Activated CD4-positive, alpha-beta T cell treated with anti-CD3 and anti-CD28 coated beads, Interleukin-2, amount 10 ng/mL, durations not matched to agents 24 days and 14 days (primary cell): Measurements from ENCODE around the gene LRRN4CL. TPM values are rescaled to one million over a fixed set of nuclear protein-coding genes. Genes with fewer than 3 reads are reported as not detected.
A peak's percentile ranks its signal among the peaks of the same experiment; 100 is the strongest.

ENCODE experiments used
- DNase-seq: peaks from one replicate; pipeline ENCODE4 v3.0.0; 2022
- H3K27ac Mint-ChIP-seq: one replicate; pipeline ENCODE4 v1.8.0; 2022; ENCODE audit warnings: mild to moderate bottlenecking, mixed read lengths
- H3K27me3 Mint-ChIP-seq: one replicate; pipeline ENCODE4 v1.8.0; 2022; ENCODE audit warnings: mixed read lengths
- H3K36me3 Mint-ChIP-seq: one replicate; pipeline ENCODE4 v1.8.0; 2022; ENCODE audit warnings: low read depth, mild to moderate bottlenecking, mixed read lengths
- H3K4me1 Mint-ChIP-seq: one replicate; pipeline ENCODE4 v1.8.0; 2021; ENCODE audit warnings: mixed read lengths
- H3K4me3 Mint-ChIP-seq: one replicate; pipeline ENCODE4 v1.8.0; 2022; ENCODE audit warnings: mild to moderate bottlenecking, moderate library complexity, mixed read lengths
- H3K9me3 Mint-ChIP-seq: one replicate; pipeline ENCODE4 v1.8.0; 2021; ENCODE audit warnings: mixed read lengths
- intact Hi-C: fragments of 100-400 bp; cut with micrococcal nuclease; formaldehyde crosslinking; loops from one replicate; pipeline ENCODE4 v1.15.1; 2023
- total RNA-seq: library from RNA; stranded (reverse); gene quantifications from 2 replicates; pipeline ENCODE4 v1.2.3, GENCODE V29; 2022

LRRN4CL gene
- total RNA-seq, 1 donor from 2014 or later = 0.16 TPM

DNA sequence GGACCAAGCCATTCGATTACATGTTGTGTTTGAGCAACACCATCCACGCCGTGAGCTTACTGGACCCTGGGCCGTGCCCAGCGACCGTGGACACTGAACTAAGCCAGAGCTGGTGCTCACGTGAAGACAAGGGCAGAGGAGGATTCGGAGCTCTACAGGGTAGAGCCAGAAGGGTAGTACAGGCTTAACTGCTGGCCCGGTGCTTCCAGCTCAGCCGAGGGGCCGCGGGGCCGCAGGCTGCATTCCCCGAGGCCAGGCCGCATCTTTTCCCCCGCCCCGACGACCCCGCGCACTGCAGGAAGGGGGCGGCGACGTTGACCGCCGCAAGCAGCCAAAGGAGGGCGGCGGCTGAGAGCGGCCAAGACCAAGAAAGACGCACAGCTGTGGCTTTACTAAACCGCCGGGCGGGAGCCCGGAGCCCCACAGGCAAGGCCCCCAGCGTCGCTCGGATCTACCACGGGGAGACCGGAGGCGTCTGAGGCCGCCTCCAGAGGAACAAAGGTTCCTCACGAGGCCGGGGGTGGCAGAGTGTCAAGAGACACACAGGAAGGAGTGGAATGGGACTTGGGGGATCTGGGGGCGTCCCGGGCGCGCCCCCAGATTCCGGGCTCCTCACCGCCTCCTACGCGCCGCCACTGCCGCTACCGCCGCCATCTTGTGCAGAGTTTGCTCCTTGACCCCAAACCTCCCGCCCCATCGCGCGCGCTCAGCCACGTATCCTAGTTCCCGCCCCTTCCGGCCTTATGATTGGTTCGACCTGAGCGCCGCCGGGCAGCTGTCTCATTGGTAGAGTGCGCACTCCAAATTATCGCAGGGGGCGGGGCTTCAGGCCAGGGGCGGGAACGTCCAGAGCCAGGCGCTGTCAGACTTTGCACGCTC lies 43.1 kb downstream of the LRRN4CL start, which contains the start of gene GANAB:
Gene GANAB, minus strand, starts transcription at position 668 of the 879 bp plus-strand sequence. Its CDS starts 14 bp downstream, at position 654.
- intact Hi-C loops = loop anchor here (1.0 to 2.0 kb wide), 6 partner anchors 19 to 82 kb away; partner anchors contain the start of genes C11orf98, CSKMT, EEF1G and ROM1

DNA sequence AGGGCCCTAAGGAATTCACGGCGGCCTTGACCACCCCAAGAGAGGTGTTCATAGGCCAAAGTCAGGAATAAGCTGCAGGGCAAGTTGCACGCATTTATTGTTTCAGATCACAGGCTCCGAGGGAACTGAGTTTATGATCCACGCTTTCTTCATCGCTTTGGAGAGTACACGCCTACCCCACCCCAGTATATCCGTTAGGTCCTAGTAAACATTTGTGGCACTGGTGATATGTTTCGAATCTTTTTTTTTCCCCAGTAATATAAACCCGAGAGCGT lies 43.7 kb downstream of the LRRN4CL start:
- intact Hi-C loops = no loop called here
- Mint-ChIP-seq H3K27me3 (no peaks in the 10 kb centered on the region), H3K36me3 (peaks cover 47% of the 10 kb centered on the region), H3K9me3 (no peaks in the 10 kb centered on the region), H3K4me3 (peak overlapping the region; percentile 99), H3K4me1 (peaks cover 25% of the 10 kb centered on the region), H3K27ac (peak overlapping the region; percentile 96)
- no peak for DNase-seq

More for the DNA sequence above, 43.1 kb downstream of the LRRN4CL start, which contains the start of gene GANAB:
- Mint-ChIP-seq H3K27me3 (no peaks in the 10 kb centered on the region), H3K27ac (peak within 1 kb of the TSS; percentile 96), H3K9me3 (no peaks in the 10 kb centered on the region), H3K4me1 (peaks cover 21% of the 10 kb centered on the region), H3K4me3 (peak within 1 kb of the TSS; percentile 99), H3K36me3 (peaks cover 44% of the 10 kb centered on the region)
- peak; percentile 99 for DNase-seq

DNA sequence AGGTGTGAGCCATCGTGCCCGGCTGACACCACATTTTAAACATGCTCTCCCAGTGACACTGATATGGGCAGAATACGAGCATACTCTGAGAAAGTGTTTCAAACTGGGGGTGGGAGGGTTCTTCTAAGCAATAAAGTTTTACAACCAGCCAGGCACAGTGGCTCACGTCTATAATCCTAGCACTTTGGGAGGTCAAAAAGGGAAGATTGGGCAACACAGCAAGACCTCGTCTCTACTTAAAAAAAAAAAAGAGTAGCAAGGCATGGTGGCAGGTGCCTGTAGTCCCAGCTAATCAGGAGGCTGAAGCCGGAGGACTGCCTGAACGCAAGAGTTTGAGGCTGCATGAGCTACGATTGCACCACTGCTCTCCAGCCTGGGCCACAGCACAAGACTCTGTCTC lies 45.1 kb downstream of the LRRN4CL start:
- Mint-ChIP-seq H3K4me3 (peak overlapping the region; percentile 30), H3K36me3 (peaks cover 47% of the 10 kb centered on the region), H3K9me3 (no peaks in the 10 kb centered on the region), H3K4me1 (peaks cover 34% of the 10 kb centered on the region), H3K27me3 (no peaks in the 10 kb centered on the region), H3K27ac (peak overlapping the region; percentile 41)
- intact Hi-C loops = no loop called here
- no peak for DNase-seq

Other genes starting within 250 kb of the LRRN4CL start
- gene AHNAK, start 142.7 kb downstream of the LRRN4CL start, total RNA-seq = 88.8 and 91.5 TPM in 2 replicates
- gene EEF1G, start 115.6 kb downstream of the LRRN4CL start, total RNA-seq = 1,271 and 1,309 TPM in 2 replicates
- gene TUT1, start 98.0 kb downstream of the LRRN4CL start, total RNA-seq = 45.3 and 50.9 TPM in 2 replicates
- 219 and 220 TPM in 2 replicates for gene MTA2, start 87.7 kb downstream of the LRRN4CL start, total RNA-seq
- 161 and 166 TPM in 2 replicates for gene EML3, start 76.8 kb downstream of the LRRN4CL start, total RNA-seq
- 2.3 and 3.1 TPM in 2 replicates for gene ROM1, start 76.3 kb downstream of the LRRN4CL start, total RNA-seq
- gene B3GAT3, start 67.5 kb downstream of the LRRN4CL start, total RNA-seq = 80.3 and 91.4 TPM in 2 replicates
- gene GANAB, start 42.9 kb downstream of the LRRN4CL start, total RNA-seq = 251 and 257 TPM in 2 replicates
- gene INTS5, start 36.2 kb downstream of the LRRN4CL start, total RNA-seq = 36.5 and 36.6 TPM in 2 replicates
- gene C11orf98, start 24.3 kb downstream of the LRRN4CL start, total RNA-seq = 143 and 147 TPM in 2 replicates
- gene CSKMT, start 24.2 kb downstream of the LRRN4CL start, total RNA-seq = 59.5 and 60.9 TPM in 2 replicates
- gene UQCC3, start 17.9 kb downstream of the LRRN4CL start, total RNA-seq = 8.6 and 9.4 TPM in 2 replicates
- 21.5 and 23.0 TPM in 2 replicates for gene LBHD1, start 17.3 kb downstream of the LRRN4CL start, total RNA-seq
- 118 and 121 TPM in 2 replicates for gene UBXN1, start 10.5 kb downstream of the LRRN4CL start, total RNA-seq
- gene BSCL2, start 17.9 kb upstream of the LRRN4CL start, total RNA-seq = 29.6 and 32.4 TPM in 2 replicates
- gene GNG3, start 18.1 kb upstream of the LRRN4CL start, total RNA-seq = 0.24 TPM in 1 of 2 replicates, not detected in the other
- 60.5 and 60.6 TPM in 2 replicates for gene HNRNPUL2, start 37.9 kb upstream of the LRRN4CL start, total RNA-seq
- 32.7 and 33.3 TPM in 2 replicates for gene TTC9C, start 39.0 kb upstream of the LRRN4CL start, total RNA-seq
- gene ZBTB3, start 64.6 kb upstream of the LRRN4CL start, total RNA-seq = 7.5 and 11.1 TPM in 2 replicates
- 138 and 155 TPM in 2 replicates for gene POLR2G, start 72.0 kb upstream of the LRRN4CL start, total RNA-seq
- gene TAF6L, start 81.9 kb upstream of the LRRN4CL start, total RNA-seq = 20.1 and 20.2 TPM in 2 replicates
- gene TMEM179B, start 97.9 kb upstream of the LRRN4CL start, total RNA-seq = 32.9 and 36.3 TPM in 2 replicates
- gene TMEM223, start 102.5 kb upstream of the LRRN4CL start, total RNA-seq = 15.0 and 16.5 TPM in 2 replicates
- gene NXF1, start 115.9 kb upstream of the LRRN4CL start, total RNA-seq = 133 and 147 TPM in 2 replicates
- gene STX5, start 142.5 kb upstream of the LRRN4CL start, total RNA-seq = 28.1 and 33.5 TPM in 2 replicates
- 0.79 and 2.0 TPM in 2 replicates for gene TEX54, start 143.3 kb upstream of the LRRN4CL start, total RNA-seq
- 145 and 153 TPM in 2 replicates for gene WDR74, start 150.1 kb upstream of the LRRN4CL start, total RNA-seq
- gene SLC3A2, start 191.4 kb upstream of the LRRN4CL start, total RNA-seq = 364 and 379 TPM in 2 replicates
- not detected in 2 replicates for gene CHRM1, start 231.8 kb upstream of the LRRN4CL start, total RNA-seq